Astrocyte (in vitro differentiated cells and primary cell): ENCODE results near the gene FRG2.
"Not testable (repeated sequence)": the region's sequence is repeated elsewhere in the genome, so short reads cannot be mapped to it uniquely, and the experiment has no call there.

Experiments
- CTCF ChIP-seq: IDR thresholded peaks from 2 replicates; pipeline ENCODE4 v1.5.1; 2011; ENCODE audit warnings: low read depth, mild to moderate bottlenecking, inconsistent platforms, low read length, moderate library complexity; ENCODE audit not compliant: insufficient read depth
- EZH2 ChIP-seq: IDR thresholded peaks from 2 replicates; pipeline ENCODE4 v1.6.1; 2012; ENCODE audit warnings: mild to moderate bottlenecking, low read length, inconsistent platforms; ENCODE audit not compliant: insufficient read depth

- TF ChIP-seq CTCF, EZH2: not testable (repeated sequence)
These were observed 42.4 kb downstream of the FRG2 start for GRCh38 chr4:189984661-189985060.
